HepG2 (cell line): ENCODE measurements around the gene LGR6. TPM values are rescaled to one million over a fixed set of nuclear protein-coding genes. Genes with fewer than 3 reads are reported as not detected.
A peak's percentile ranks its signal among the peaks of the same experiment; 100 is the strongest.

Source experiments
- ATM ChIP-seq: fragments of 450-650 bp; IDR thresholded peaks from 2 replicates; pipeline ENCODE4 v1.7.1; 2017; ENCODE audit warnings: mild to moderate bottlenecking, borderline replicate concordance
- CSRNP1 ChIP-seq: sonication (generic); formaldehyde crosslinking; IDR thresholded peaks from 2 replicates; pipeline ENCODE4 v1.8.1; 2023; ENCODE audit warnings: mild to moderate bottlenecking, missing genetic modification reagents
- CSRNP2 ChIP-seq: sonication (generic); formaldehyde crosslinking; conservative IDR thresholded peaks from 2 replicates; pipeline ENCODE4 v1.8.0; 2022; ENCODE audit warnings: low read depth, missing genetic modification reagents
- EEA1 ChIP-seq: sonication (generic); formaldehyde crosslinking; IDR thresholded peaks from 2 replicates; pipeline ENCODE4 v1.5.1; 2020; ENCODE audit warnings: mild to moderate bottlenecking, missing genetic modification reagents, borderline replicate concordance
- GMEB1 ChIP-seq: sonication (generic); formaldehyde crosslinking; IDR thresholded peaks from 2 replicates; pipeline ENCODE4 v1.5.1; 2020; ENCODE audit warnings: missing genetic modification reagents, mild to moderate bottlenecking, borderline replicate concordance
- JARID2 ChIP-seq: sonication (generic); formaldehyde crosslinking; IDR thresholded peaks from 2 replicates; pipeline ENCODE4 v1.8.1; 2023; ENCODE audit warnings: missing genetic modification reagents, inconsistent platforms; ENCODE audit not compliant: insufficient replicate concordance
- MAF1 ChIP-seq: sonication (generic); formaldehyde crosslinking; IDR thresholded peaks from 2 replicates; pipeline ENCODE4 v1.5.0; 2020; ENCODE audit warnings: missing genetic modification reagents, borderline replicate concordance
- NR2C2 ChIP-seq: sonication (generic); formaldehyde crosslinking; IDR thresholded peaks from 2 replicates; pipeline ENCODE4 v1.4.0; 2020; ENCODE audit warnings: missing genetic modification reagents, mild to moderate bottlenecking, moderate library complexity, borderline replicate concordance
- RXRA ChIP-seq: sonication (generic); formaldehyde crosslinking; IDR thresholded peaks from 2 replicates; pipeline ENCODE4 v1.5.1; 2020; ENCODE audit warnings: missing genetic modification reagents
- RXRB ChIP-seq: IDR thresholded peaks from 2 replicates; pipeline ENCODE4 v1.6.1; 2016; ENCODE audit warnings: borderline replicate concordance, missing genetic modification reagents, missing compliant biosample characterization
- TEF ChIP-seq: sonication (generic); formaldehyde crosslinking; IDR thresholded peaks from 2 replicates; pipeline ENCODE4 v1.5.0; 2020; ENCODE audit warnings: missing genetic modification reagents
- ZFP36L2 ChIP-seq: sonication (generic); formaldehyde crosslinking; IDR thresholded peaks from 2 replicates; pipeline ENCODE4 v1.4.0; 2020; ENCODE audit warnings: missing genetic modification reagents
- ZNF354B ChIP-seq: sonication (generic); formaldehyde crosslinking; IDR thresholded peaks from 2 replicates; pipeline ENCODE4 v1.8.0; 2022; ENCODE audit warnings: mild to moderate bottlenecking, missing genetic modification reagents
- ZNF629 ChIP-seq: sonication (generic); formaldehyde crosslinking; conservative IDR thresholded peaks from 2 replicates; pipeline ENCODE4 v1.5.0; 2020; ENCODE audit warnings: missing genetic modification reagents
- polyA plus RNA-seq, 8 experiments: library from polyadenylated mRNA; depleted of rRNA in 3 of 8; stranded (reverse) in 7 of 8; unstranded in 1 of 8; fragments of >200 nt; fragmentation: Illumina TruSeq in 4 of 8; extraction: Trizol in 4 of 8; gene quantifications; 2 replicates each; pipeline versions ENCODE4 v1.2.1 to v1.2.3, GENCODE V29; 2011 to 2016; ENCODE audit warnings: low read depth in 4 of 8, missing spikeins in 1 of 8, mixed read lengths in 1 of 8; ENCODE audit not compliant: insufficient read depth in 1 of 8
- total RNA-seq, 5 experiments: library from RNA; depleted of rRNA; stranded (reverse); fragments of >200 nt; fragmentation: Illumina TruSeq; extraction: Trizol; gene quantifications; 2 replicates each; pipeline ENCODE4 v1.2.3, GENCODE V29; 2016; ENCODE audit warnings: low read depth in 1 of 5
- TF ChIP-seq, protein P1 (sequence below), 2 experiments: sonication (generic) in 1 of 2; formaldehyde crosslinking in 1 of 2; IDR thresholded peaks; 2 replicates each; pipeline versions ENCODE4 v1.4.0 to v1.6.1; 2016 to 2020; ENCODE audit warnings: borderline replicate concordance in 1 of 2, low read depth in 1 of 2, mild to moderate bottlenecking in 1 of 2, missing genetic modification reagents in 1 of 2
- TF ChIP-seq, protein P2 (sequence below): sonication (generic); formaldehyde crosslinking; IDR thresholded peaks from 2 replicates; pipeline ENCODE4 v1.8.1; 2022; ENCODE audit warnings: mild to moderate bottlenecking, missing genetic modification reagents

LGR6 gene
- total and polyA plus RNA-seq, 2 of the 13 experiments (the other 11 are each of a cell fraction or from before 2014, with no cell fraction given) = 0.07 TPM; not detected in 1

DNA sequence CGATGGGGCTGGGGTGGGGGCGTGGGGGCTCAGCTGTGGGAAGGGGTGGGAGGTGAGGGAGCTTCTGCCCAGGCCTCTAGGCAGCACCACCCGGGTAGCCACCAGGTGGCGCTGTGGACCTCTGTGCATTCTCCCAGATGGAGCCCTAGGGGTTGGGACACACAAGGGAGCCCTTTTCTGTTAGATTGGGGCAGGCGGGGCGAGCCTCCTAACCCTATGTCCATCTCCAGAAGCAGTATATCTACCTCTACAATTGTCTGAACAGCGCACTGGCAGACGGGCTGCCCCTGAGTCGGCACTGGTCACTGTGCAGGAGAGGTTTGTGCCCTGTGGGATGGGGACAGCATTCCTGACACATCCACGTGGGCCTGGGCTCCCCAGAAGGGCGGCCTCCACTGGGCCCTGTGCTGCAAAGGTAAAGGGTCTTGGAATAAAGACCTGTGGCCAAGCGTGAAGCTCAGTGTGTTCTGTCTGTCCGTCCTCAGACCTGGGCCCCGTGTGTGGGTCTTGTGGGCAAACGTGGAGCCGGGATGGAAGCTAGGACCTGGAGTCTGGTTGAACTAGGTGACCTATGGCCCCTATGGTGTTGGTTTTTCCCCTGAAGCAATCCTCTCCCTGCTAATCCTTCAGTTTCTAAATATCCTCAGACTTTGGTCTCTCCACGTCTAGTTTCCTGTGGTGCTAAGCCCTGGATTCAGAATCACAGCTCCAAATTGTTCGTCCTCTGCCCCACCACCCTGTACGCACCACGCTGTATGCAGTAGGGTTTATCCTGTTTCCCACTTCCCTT is 4.4 kb upstream of the LGR6 start (continued):
- TF ChIP-seq ZNF629 (CRISPR knock-in tag) (0 out of 2 replicates have a peak, but pooled peaks have one; percentile 10), GMEB1 (CRISPR knock-in tag) (0 out of 2 replicates have a peak, but pooled peaks have one; percentile 38), RXRB (peak; percentile 23; the same call in 1 of the 2 replicates), EEA1 (CRISPR knock-in tag) (no peak), TEF (no peak), NR2C2 (CRISPR knock-in tag) (peak; percentile 69), ATM (no peak), ZFP36L2 (no peak), CSRNP1 (CRISPR knock-in tag) (no peak), CSRNP2 (CRISPR knock-in tag) (no peak), ZNF354B (CRISPR knock-in tag) (no peak), JARID2 (CRISPR knock-in tag) (no peak), RXRA (CRISPR knock-in tag) (0 out of 2 replicates have a peak, but pooled peaks have one; percentile 15), MAF1 (CRISPR knock-in tag) (no peak)
- TF ChIP-seq, protein P1, sequence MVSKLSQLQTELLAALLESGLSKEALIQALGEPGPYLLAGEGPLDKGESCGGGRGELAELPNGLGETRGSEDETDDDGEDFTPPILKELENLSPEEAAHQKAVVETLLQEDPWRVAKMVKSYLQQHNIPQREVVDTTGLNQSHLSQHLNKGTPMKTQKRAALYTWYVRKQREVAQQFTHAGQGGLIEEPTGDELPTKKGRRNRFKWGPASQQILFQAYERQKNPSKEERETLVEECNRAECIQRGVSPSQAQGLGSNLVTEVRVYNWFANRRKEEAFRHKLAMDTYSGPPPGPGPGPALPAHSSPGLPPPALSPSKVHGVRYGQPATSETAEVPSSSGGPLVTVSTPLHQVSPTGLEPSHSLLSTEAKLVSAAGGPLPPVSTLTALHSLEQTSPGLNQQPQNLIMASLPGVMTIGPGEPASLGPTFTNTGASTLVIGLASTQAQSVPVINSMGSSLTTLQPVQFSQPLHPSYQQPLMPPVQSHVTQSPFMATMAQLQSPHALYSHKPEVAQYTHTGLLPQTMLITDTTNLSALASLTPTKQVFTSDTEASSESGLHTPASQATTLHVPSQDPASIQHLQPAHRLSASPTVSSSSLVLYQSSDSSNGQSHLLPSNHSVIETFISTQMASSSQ (IDR thresholded peaks at IDR 0.05; ENCODE audit: low read depth) = no peak
- TF ChIP-seq, protein P1 (CRISPR knock-in tag; IDR thresholded peaks at IDR 0.05; ENCODE audit: borderline replicate concordance) = 0 out of 2 replicates have a peak, but pooled peaks have one; percentile 14
- TF ChIP-seq, protein P2, sequence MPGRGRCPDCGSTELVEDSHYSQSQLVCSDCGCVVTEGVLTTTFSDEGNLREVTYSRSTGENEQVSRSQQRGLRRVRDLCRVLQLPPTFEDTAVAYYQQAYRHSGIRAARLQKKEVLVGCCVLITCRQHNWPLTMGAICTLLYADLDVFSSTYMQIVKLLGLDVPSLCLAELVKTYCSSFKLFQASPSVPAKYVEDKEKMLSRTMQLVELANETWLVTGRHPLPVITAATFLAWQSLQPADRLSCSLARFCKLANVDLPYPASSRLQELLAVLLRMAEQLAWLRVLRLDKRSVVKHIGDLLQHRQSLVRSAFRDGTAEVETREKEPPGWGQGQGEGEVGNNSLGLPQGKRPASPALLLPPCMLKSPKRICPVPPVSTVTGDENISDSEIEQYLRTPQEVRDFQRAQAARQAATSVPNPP (CRISPR knock-in tag) = no peak
